NB4 (cell line): ENCODE data around the gene KCTD15.

Experiments
- DNase-seq: peaks from one replicate; pipeline ENCODE4 v3.0.0; 2010; ENCODE audit warnings: low read depth
- H3K4me3 ChIP-seq: one replicate; pipeline ENCODE4 v1.5.1; 2011; ENCODE audit warnings: mild to moderate bottlenecking, low read depth, low read length, moderate library complexity
- MYC ChIP-seq: IDR thresholded peaks from 2 replicates; pipeline ENCODE4 v1.6.1; 2011; ENCODE audit warnings: low read depth, low read length
- POLR2A ChIP-seq: IDR thresholded peaks from 2 replicates; pipeline ENCODE4 v1.6.1; 2011; ENCODE audit warnings: mild to moderate bottlenecking; ENCODE audit not compliant: insufficient read length; ENCODE audit errors: extremely low read depth
- TF ChIP-seq, protein P1 (sequence below): IDR thresholded peaks from one replicate; pipeline ENCODE4 v1.5.1; 2012; ENCODE audit warnings: low read depth, low read length
- TF ChIP-seq, protein P2 (sequence below): IDR thresholded peaks from 2 replicates; pipeline ENCODE4 v1.6.1; 2011; ENCODE audit warnings: low read depth, low read length

KCTD15 gene

DNA sequence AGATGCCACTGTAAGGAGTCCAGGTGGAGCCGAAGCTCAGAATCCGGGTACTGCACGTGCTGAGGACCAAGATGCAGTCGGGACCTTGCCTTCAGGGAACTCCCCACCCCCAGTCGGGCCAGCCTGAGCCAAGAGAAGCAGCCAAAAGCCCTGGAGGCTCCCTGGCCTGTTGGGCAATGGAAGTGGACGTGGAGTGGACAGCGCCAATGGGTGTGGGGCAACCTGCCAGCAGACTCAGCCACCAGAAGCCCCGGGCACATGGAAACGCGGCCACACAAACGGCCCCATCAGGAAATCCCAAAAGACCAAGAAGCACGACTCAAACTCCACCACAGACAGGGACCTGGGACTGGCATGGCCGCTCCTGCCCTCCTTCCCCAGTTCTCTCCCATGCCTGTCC lies 30.0 kb upstream of the KCTD15 start:
- H3K4me3 ChIP-seq, result no peak overlapping the region
- no peak for DNase-seq
- no peak for TF ChIP-seq POLR2A
- no peak for TF ChIP-seq MYC
- TF ChIP-seq, protein P1, sequence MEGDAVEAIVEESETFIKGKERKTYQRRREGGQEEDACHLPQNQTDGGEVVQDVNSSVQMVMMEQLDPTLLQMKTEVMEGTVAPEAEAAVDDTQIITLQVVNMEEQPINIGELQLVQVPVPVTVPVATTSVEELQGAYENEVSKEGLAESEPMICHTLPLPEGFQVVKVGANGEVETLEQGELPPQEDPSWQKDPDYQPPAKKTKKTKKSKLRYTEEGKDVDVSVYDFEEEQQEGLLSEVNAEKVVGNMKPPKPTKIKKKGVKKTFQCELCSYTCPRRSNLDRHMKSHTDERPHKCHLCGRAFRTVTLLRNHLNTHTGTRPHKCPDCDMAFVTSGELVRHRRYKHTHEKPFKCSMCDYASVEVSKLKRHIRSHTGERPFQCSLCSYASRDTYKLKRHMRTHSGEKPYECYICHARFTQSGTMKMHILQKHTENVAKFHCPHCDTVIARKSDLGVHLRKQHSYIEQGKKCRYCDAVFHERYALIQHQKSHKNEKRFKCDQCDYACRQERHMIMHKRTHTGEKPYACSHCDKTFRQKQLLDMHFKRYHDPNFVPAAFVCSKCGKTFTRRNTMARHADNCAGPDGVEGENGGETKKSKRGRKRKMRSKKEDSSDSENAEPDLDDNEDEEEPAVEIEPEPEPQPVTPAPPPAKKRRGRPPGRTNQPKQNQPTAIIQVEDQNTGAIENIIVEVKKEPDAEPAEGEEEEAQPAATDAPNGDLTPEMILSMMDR, result no peak
- TF ChIP-seq, protein P2, sequence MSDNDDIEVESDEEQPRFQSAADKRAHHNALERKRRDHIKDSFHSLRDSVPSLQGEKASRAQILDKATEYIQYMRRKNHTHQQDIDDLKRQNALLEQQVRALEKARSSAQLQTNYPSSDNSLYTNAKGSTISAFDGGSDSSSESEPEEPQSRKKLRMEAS, result no peak

DNA sequence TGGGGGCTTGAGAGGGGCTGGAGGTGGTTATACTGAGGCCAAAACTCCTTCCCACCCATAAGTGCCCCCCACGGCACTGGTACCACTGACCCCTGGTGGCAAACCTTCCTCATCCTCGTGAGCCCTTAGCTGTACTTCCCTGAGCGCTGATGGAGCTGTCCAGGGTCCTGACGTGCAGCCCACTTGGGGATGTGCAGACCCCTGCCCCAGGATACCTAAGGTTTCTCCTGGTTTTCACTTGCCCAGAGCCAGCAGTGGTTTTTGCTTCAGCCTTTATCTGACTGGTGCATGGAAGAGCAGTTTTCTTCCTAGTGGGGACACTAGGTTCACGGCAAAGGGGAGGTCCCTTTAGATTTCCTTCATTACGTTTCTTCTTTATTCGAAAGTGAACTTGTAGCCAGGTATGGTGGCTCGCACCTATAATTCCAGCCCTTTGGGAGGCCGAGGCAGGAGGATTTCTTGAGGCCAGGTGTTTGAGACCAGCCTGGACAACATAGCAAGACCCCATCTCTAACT lies 28.7 kb upstream of the KCTD15 start:
- DNase-seq, result peak; percentile 50
- TF ChIP-seq, protein P2, result no peak
- TF ChIP-seq, protein P1, result peak; percentile 27
- no peak overlapping the region for H3K4me3 ChIP-seq

DNA sequence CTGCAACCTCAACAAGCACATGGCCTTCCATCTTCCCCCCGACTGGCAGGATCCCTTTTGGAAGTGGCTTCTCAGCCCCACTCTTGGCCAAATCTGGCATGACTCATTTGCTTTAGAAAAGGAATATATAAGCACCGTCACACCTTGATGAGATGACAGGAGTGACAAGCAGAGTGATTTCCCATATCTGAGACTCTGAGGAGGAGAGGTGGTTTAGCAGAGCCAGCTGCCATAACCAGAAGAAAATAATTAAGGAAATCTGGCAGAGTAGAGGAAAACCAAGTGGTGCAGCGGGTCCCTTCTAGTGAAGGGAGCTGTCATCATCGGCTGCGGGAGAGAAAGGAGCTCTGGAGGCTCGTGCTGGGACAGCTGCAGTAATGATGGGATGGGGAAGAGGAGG lies 27.5 kb upstream of the KCTD15 start:
- no peak overlapping the region for H3K4me3 ChIP-seq
- TF ChIP-seq, protein P2, result no peak
- TF ChIP-seq, protein P1, result no peak
- TF ChIP-seq MYC (no peak), POLR2A (no peak)
- DNase-seq, result no peak

DNA sequence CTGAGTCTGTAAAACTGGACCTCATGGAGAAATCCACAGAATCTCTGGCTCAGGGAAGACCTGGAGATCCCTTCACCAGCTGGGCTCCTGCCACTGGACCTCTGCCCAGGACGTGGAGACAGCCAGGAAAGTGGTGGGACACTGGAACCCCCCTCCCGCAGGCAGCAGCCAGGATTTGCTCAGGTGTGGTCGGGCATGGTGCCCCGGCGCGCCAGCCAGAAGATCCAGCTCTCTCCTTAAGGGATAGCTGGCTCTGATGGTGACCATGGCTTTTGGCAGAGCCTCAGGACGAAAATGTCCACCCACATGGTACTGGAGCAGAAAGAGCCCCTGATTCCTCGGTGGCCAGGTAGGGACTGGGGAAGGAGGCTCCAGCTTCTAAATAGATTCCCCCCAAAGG lies 26.6 kb upstream of the KCTD15 start:
- H3K4me3 ChIP-seq, result no peak overlapping the region
- no peak for TF ChIP-seq POLR2A

DNA sequence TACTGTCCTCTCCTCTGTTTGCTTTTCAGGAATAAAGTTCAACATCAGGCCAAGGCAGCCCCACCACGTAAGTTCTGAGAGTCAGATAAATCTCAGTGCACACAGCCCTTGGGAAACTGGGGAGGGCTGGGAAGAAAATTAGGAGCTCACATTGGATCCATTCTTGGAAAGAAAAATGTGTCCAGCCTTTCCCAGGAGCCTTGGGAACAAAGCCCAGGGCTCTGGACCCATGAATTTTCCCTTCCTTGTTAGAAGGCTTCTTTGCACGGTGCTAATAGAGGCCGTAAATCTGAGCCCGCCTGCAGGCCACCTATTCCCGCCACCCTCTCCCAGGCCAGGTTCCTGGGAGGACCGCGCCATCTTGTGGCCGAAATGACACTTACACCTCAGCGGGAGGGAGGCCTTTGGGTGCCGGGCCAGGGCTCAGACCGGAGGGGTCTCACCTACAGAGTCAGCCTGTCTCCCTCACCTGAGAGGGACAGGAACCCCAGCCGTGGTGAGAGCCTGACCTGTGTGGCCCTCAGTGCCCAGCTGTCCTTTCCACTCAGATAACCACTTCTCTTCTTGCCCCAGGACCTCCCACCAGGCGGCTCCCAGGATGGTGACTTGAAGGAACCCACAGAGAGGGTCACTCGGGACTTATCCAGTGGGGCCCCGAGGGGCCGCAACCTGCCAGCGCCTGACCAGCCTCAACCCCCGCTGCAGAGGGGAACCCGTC lies 25.1 kb upstream of the KCTD15 start:
- no peak for TF ChIP-seq POLR2A
- TF ChIP-seq, protein P1, result peak; percentile 55
- TF ChIP-seq, protein P2, result 0 out of 2 replicates have a peak, but pooled peaks have one; percentile 6
- no peak for TF ChIP-seq MYC
- peak; percentile 65 for DNase-seq
- H3K4me3 ChIP-seq, result no peak overlapping the region

More for the DNA sequence above, 26.6 kb upstream of the KCTD15 start:
- DNase-seq, result no peak

DNA sequence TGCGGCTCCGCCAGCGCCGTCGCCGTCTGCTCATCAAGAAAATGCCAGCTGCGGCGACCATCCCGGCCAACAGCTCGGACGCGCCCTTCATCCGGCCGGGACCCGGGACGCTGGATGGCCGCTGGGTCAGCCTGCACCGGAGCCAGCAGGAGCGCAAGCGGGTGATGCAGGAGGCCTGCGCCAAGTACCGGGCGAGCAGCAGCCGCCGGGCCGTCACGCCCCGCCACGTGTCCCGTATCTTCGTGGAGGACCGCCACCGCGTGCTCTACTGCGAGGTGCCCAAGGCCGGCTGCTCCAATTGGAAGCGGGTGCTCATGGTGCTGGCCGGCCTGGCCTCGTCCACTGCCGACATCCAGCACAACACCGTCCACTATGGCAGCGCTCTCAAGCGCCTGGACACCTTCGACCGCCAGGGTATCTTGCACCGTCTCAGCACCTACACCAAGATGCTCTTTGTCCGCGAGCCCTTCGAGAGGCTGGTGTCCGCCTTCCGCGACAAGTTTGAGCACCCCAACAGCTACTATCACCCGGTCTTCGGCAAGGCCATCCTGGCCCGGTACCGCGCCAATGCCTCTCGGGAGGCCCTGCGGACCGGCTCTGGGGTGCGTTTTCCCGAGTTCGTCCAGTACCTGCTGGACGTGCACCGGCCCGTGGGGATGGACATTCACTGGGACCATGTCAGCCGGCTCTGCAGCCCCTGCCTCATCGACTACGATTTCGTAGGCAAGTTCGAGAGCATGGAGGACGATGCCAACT lies 24.4 kb upstream of the KCTD15 start:
- no peak overlapping the region for H3K4me3 ChIP-seq
- DNase-seq, result no peak
- TF ChIP-seq, protein P2, result no peak
- no peak for TF ChIP-seq MYC
- TF ChIP-seq, protein P1, result no peak
- no peak for TF ChIP-seq POLR2A
